Measurements from ENCODE around the gene TRABD2B. TPM values are rescaled to one million over a fixed set of nuclear protein-coding genes. Genes with fewer than 3 reads are reported as not detected.

The TRABD2B gene
- total and polyA plus RNA-seq, 11 donors, result 0.31 to 1.1 (median 0.80) TPM

GRCh38 chr1:47936916-47937551 lies 60.2 kb downstream of the TRABD2B start:
- Histone ChIP-seq H3K27me3 (no peaks in the 10 kb centered on the region), H3K4me1 (peaks cover 0 to 41% (median 7%) of the 10 kb centered on the region in 12 donors), H3K4me3 (no peak overlapping the region), H3K27ac (no peak overlapping the region), H3K9me3 (no peaks in the 10 kb centered on the region), H3K36me3 (no peaks in the 10 kb centered on the region)
- WGBS, 4 donors, result 93 to 98% (median 96%) methylated on average over 1 of the region's 1 CpG
- no peak for DNase-seq
- no peak for TF ChIP-seq POLR2A (IDR thresholded peaks at IDR 0.05)
- TF ChIP-seq, protein P1, sequence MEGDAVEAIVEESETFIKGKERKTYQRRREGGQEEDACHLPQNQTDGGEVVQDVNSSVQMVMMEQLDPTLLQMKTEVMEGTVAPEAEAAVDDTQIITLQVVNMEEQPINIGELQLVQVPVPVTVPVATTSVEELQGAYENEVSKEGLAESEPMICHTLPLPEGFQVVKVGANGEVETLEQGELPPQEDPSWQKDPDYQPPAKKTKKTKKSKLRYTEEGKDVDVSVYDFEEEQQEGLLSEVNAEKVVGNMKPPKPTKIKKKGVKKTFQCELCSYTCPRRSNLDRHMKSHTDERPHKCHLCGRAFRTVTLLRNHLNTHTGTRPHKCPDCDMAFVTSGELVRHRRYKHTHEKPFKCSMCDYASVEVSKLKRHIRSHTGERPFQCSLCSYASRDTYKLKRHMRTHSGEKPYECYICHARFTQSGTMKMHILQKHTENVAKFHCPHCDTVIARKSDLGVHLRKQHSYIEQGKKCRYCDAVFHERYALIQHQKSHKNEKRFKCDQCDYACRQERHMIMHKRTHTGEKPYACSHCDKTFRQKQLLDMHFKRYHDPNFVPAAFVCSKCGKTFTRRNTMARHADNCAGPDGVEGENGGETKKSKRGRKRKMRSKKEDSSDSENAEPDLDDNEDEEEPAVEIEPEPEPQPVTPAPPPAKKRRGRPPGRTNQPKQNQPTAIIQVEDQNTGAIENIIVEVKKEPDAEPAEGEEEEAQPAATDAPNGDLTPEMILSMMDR (IDR thresholded peaks at IDR 0.05), result no peak
- no peak for ATAC-seq
- intact Hi-C loops (cut with DNase I), result loop anchor here in 1 of 10 donors (10.0 kb wide), 1 partner anchor 192 kb away; no protein-coding TSS in a partner anchor

DNA sequence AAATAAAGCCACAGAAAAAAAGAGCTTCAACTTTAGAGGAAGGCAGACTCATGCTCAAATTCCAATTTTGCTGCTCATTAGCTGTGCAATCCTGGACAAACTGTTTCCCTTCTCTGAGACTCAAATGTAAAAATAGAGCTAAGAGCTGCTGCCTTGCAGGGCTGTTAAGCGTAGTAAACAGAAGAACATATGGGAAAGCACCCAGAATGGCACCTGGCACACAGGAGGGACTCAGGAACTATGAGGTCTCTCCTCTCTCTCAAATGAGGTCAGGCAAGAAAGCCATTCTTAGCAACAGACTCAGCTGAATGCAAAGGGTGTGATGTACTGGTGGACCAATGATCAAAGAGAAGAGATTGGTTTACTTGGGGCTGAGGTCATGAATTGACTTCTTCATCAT lies 61.3 kb downstream of the TRABD2B start:
- Histone ChIP-seq H3K4me3 (no peak overlapping the region), H3K9me3 (no peaks in the 10 kb centered on the region), H3K27ac (no peak overlapping the region), H3K27me3 (no peaks in the 10 kb centered on the region), H3K4me1 (peaks cover 0 to 38% (median 7%) of the 10 kb centered on the region in 12 donors), H3K36me3 (no peaks in the 10 kb centered on the region)
- DNase-seq (no peak), ATAC-seq (no peak)
- intact Hi-C loops (cut with DNase I), result loop anchor here in 1 of 10 donors (10.0 kb wide), 1 partner anchor 191 kb away; no protein-coding TSS in a partner anchor
- no peak for TF ChIP-seq POLR2A (IDR thresholded peaks at IDR 0.05)
- TF ChIP-seq, protein P1 (IDR thresholded peaks at IDR 0.05), result no peak
- 51 to 94% (median 59%) methylated on average over 1 of the region's 1 CpG for WGBS, 4 donors

- Histone ChIP-seq H3K4me1 (peaks cover 0 to 35% (median 5%) of the 10 kb centered on the region in 12 donors), H3K27me3 (no peaks in the 10 kb centered on the region), H3K4me3 (no peak overlapping the region), H3K27ac (peak overlapping the region in 2 of 12 donors; percentile 34 to 37), H3K9me3 (no peaks in the 10 kb centered on the region), H3K36me3 (no peaks in the 10 kb centered on the region)
- ATAC-seq, result peak in 2 of 4 donors; percentile 5 to 43
- DNase-seq, result no peak
- no peak for TF ChIP-seq POLR2A (IDR thresholded peaks at IDR 0.05)
- 47 to 61% (median 58%) methylated on average over 4 of the region's 4 CpGs for WGBS, 4 donors
- intact Hi-C loops (cut with DNase I), result loop anchor here in 1 of 10 donors (10.0 kb wide), 1 partner anchor 190 kb away; no protein-coding TSS in a partner anchor
These were observed 62.0 kb downstream of the TRABD2B start for GRCh38 chr1:47935163-47935562.

GRCh38 chr1:47934243-47934805 lies 62.9 kb downstream of the TRABD2B start:
- TF ChIP-seq, protein P1 (IDR thresholded peaks at IDR 0.05), result no peak
- TF ChIP-seq POLR2A (IDR thresholded peaks at IDR 0.05), result no peak
- DNase-seq (peak; percentile 42 to 72 (median 70)), ATAC-seq (peak; percentile 37 to 71 (median 52))
- 54 to 66% (median 57%) methylated on average over 8 to 9 of the region's 9 CpGs for WGBS, 4 donors
- Histone ChIP-seq H3K27ac (peak overlapping the region in 2 of 12 donors; percentile 18 to 45), H3K36me3 (no peaks in the 10 kb centered on the region), H3K4me1 (peaks cover 0 to 33% (median 5%) of the 10 kb centered on the region in 12 donors), H3K9me3 (no peaks in the 10 kb centered on the region), H3K27me3 (no peaks in the 10 kb centered on the region), H3K4me3 (no peak overlapping the region)
- intact Hi-C loops (cut with DNase I), result loop anchor here in 2 of 10 donors (5.0 to 10.0 kb wide), 3 partner anchors 152 to 197 kb away; no protein-coding TSS in a partner anchor
